H1 (cell line): ENCODE data around the gene ZFP57. TPM values are rescaled to one million over a fixed set of nuclear protein-coding genes. Genes with fewer than 3 reads are reported as not detected.

Experiments
- CTCF ChIA-PET: fragments of 300-600 bp; sonication (Branson Sonifier 250); formaldehyde crosslinking; loops from one replicate; lab custom pipeline; 2021; ENCODE audit not compliant: partially characterized antibody; lab: Charles Lee
- POLR2A ChIA-PET: fragments of 300-600 bp; sonication (Branson Sonifier 250); formaldehyde crosslinking; loops from one replicate; lab custom pipeline; 2021; ENCODE audit warnings: inconsistent platforms; ENCODE audit not compliant: partially characterized antibody; lab: Charles Lee
- DNase-seq, 2 experiments: peaks; one replicate each; pipeline versions ENCODE4 v3.0.0 to v3.0.0-alpha.2; 2010 to 2022; ENCODE audit warnings: low spot score in 2 of 2, low read depth in 1 of 2, mixed read lengths in 1 of 2
- FAIRE-seq: peaks from 2 replicates; lab custom pipeline; 2011; peaks lifted over from hg19 to GRCh38; lab: Jason Lieb, UNC
- H2AFZ ChIP-seq: 2 replicates; pipeline ENCODE4 v1.8.1; 2012; ENCODE audit warnings: low read length, inconsistent platforms
- H2AK5ac ChIP-seq: 2 replicates; pipeline ENCODE4 v1.6.1; 2013; ENCODE audit warnings: low read depth, low read length
- H2BK120ac ChIP-seq: replicated peaks from 2 replicates; pipeline ENCODE3; 2013; ENCODE audit warnings: low read depth, low read length, inconsistent platforms
- H2BK12ac ChIP-seq: 2 replicates; pipeline ENCODE4 v1.6.1; 2013; ENCODE audit warnings: low read depth, low read length
- H2BK15ac ChIP-seq: 2 replicates; pipeline ENCODE4 v1.6.1; 2013; ENCODE audit warnings: low read length
- H2BK20ac ChIP-seq: 2 replicates; pipeline ENCODE4 v1.6.1; 2013; ENCODE audit warnings: low read length
- H2BK5ac ChIP-seq: 2 replicates; pipeline ENCODE4 v1.6.1; 2013; ENCODE audit warnings: low read depth, low read length
- H3K14ac ChIP-seq: 2 replicates; pipeline ENCODE4 v1.6.1; 2013; ENCODE audit warnings: inconsistent platforms; ENCODE audit not compliant: insufficient read length
- H3K18ac ChIP-seq: 2 replicates; pipeline ENCODE4 v1.6.1; 2013; ENCODE audit warnings: low read length; ENCODE audit errors: extremely low read depth
- H3K23ac ChIP-seq: 2 replicates; pipeline ENCODE4 v1.6.1; 2013; ENCODE audit warnings: inconsistent platforms; ENCODE audit not compliant: insufficient read length
- H3K23me2 ChIP-seq: 2 replicates; pipeline ENCODE4 v1.6.1; 2013; ENCODE audit warnings: low read depth, low read length
- H3K27ac ChIP-seq: 2 replicates; pipeline ENCODE4 v1.6.1; 2011; ENCODE audit warnings: low read depth, low read length, inconsistent platforms
- H3K27me3 ChIP-seq, 4 experiments: replicated peaks in 1 of 4; 1 replicate in 1 of 4; 2 replicates in 3 of 4; pipeline versions ENCODE4 v1.6.1 to v1.8.1; 2011 to 2013; ENCODE audit warnings: low read length in 3 of 4, mild to moderate bottlenecking in 3 of 4, inconsistent platforms in 2 of 4, mixed read lengths in 2 of 4, moderate library complexity in 1 of 4; ENCODE audit not compliant: control insufficient read depth in 3 of 4, insufficient read depth in 3 of 4; ENCODE audit errors: extremely low read depth in 1 of 4
- H3K36me3 ChIP-seq, 4 experiments: 2 replicates each; pipeline versions ENCODE4 v1.6.1 to v1.8.1; 2011 to 2013; ENCODE audit warnings: mild to moderate bottlenecking in 4 of 4, low read length in 3 of 4, moderate library complexity in 2 of 4, control low read depth in 1 of 4, inconsistent platforms in 1 of 4; ENCODE audit not compliant: insufficient read depth in 4 of 4, control insufficient read depth in 2 of 4
- H3K4ac ChIP-seq: replicated peaks from 2 replicates; pipeline ENCODE3; 2013; ENCODE audit warnings: low read length, low read depth, mixed read lengths, inconsistent platforms; ENCODE audit not compliant: insufficient read length
- H3K4me1 ChIP-seq, 4 experiments: replicated peaks in 1 of 4; 1 replicate in 1 of 4; 2 replicates in 3 of 4; pipeline versions ENCODE4 v1.6.1 to v1.8.1; 2011 to 2013; ENCODE audit warnings: low read length in 3 of 4, inconsistent platforms in 2 of 4, mixed read lengths in 1 of 4; ENCODE audit not compliant: insufficient read depth in 4 of 4, control insufficient read depth in 3 of 4
- H3K4me2 ChIP-seq, 2 experiments: 2 replicates each; pipeline versions ENCODE4 v1.6.1 to v1.8.1; 2011 to 2013; ENCODE audit warnings: low read depth in 2 of 2, low read length in 2 of 2, control low read depth in 1 of 2, inconsistent platforms in 1 of 2, mild to moderate bottlenecking in 1 of 2; ENCODE audit not compliant: insufficient read depth in 1 of 2
- H3K4me3 ChIP-seq, 4 experiments: fragments of 200-600, 300-600 bp in 1 of 4; sonication (generic), shearing (Covaris generic), sonication (Bioruptor Twin) in 1 of 4; 2 replicates each; pipeline versions ENCODE4 v1.5.1 to v1.8.1; 2011 to 2016; ENCODE audit warnings: low read length in 4 of 4, low read depth in 3 of 4, control low read depth in 2 of 4, inconsistent platforms in 2 of 4, mild to moderate bottlenecking in 2 of 4, mixed read lengths in 1 of 4, moderate library complexity in 1 of 4; ENCODE audit not compliant: insufficient read depth in 2 of 4; ENCODE audit errors: extremely low read depth in 1 of 4
- H3K56ac ChIP-seq: replicated peaks from 2 replicates; pipeline ENCODE3; 2013; ENCODE audit warnings: low read depth, mild to moderate bottlenecking, mixed read lengths, low read length, inconsistent platforms; ENCODE audit not compliant: insufficient read length
- H3K79me1 ChIP-seq: 2 replicates; pipeline ENCODE4 v1.6.1; 2013; ENCODE audit warnings: low read depth, low read length, control low read depth
- H3K79me2 ChIP-seq, 2 experiments: 2 replicates each; pipeline versions ENCODE4 v1.6.1 to v1.8.1; 2012 to 2013; ENCODE audit warnings: low read length in 2 of 2, mild to moderate bottlenecking in 2 of 2, inconsistent platforms in 1 of 2; ENCODE audit not compliant: insufficient read depth in 2 of 2, control insufficient read depth in 1 of 2
- H3K9ac ChIP-seq, 4 experiments: replicated peaks in 1 of 4; 1 replicate in 1 of 4; 2 replicates in 3 of 4; pipeline versions ENCODE4 v1.6.1 to v1.8.1; 2011 to 2013; ENCODE audit warnings: low read depth in 3 of 4, low read length in 3 of 4, control low read depth in 2 of 4, mild to moderate bottlenecking in 2 of 4, moderate library complexity in 2 of 4, inconsistent platforms in 1 of 4; ENCODE audit errors: extremely low read depth in 1 of 4
- H3K9me3 ChIP-seq, 2 experiments: 2 replicates each; pipeline versions ENCODE4 v1.6.1 to v1.8.1; 2012 to 2013; ENCODE audit warnings: mild to moderate bottlenecking in 2 of 2, moderate library complexity in 2 of 2, control low read depth in 1 of 2, inconsistent platforms in 1 of 2, low read depth in 1 of 2, low read length in 1 of 2, mixed read lengths in 1 of 2; ENCODE audit not compliant: insufficient read depth in 2 of 2
- H4K20me1 ChIP-seq, 2 experiments: replicated peaks in 1 of 2; 2 replicates each; pipeline versions ENCODE3 to v1.8.1; 2011 to 2013; ENCODE audit warnings: inconsistent platforms in 2 of 2, low read length in 2 of 2, mild to moderate bottlenecking in 1 of 2; ENCODE audit not compliant: insufficient read depth in 2 of 2, control insufficient read depth in 1 of 2
- H4K5ac ChIP-seq: 2 replicates; pipeline ENCODE4 v1.6.1; 2013; ENCODE audit warnings: low read length, low read depth, mixed read lengths, inconsistent platforms; ENCODE audit not compliant: insufficient read length
- H4K8ac ChIP-seq: 2 replicates; pipeline ENCODE4 v1.8.0; 2013; ENCODE audit warnings: mild to moderate bottlenecking, moderate library complexity, low read length, inconsistent platforms; ENCODE audit not compliant: insufficient read depth; ENCODE audit errors: extremely low read depth
- H4K91ac ChIP-seq: replicated peaks from 2 replicates; pipeline ENCODE3; 2013; ENCODE audit warnings: low read length, mixed read lengths, inconsistent platforms; ENCODE audit not compliant: insufficient read length
- HDAC2 ChIP-seq, 2 experiments: fragments of 300-600 bp in 1 of 2; sonication (generic) in 1 of 2; IDR thresholded peaks; 2 replicates each; pipeline ENCODE4 v1.6.1; 2011 to 2012; ENCODE audit warnings: low read depth in 2 of 2, low read length in 2 of 2, mild to moderate bottlenecking in 2 of 2, moderate library complexity in 2 of 2, borderline replicate concordance in 1 of 2, inconsistent platforms in 1 of 2
- WGBS, 2 experiments: shearing (Covaris generic) in 1 of 2; methylation state at CpG; one replicate each; pipeline versions ENCODE4 v1.1.6 to v1.1.7; 2013 to 2015; ENCODE audit warnings: low lambda C conversion rate in 2 of 2, mixed read lengths in 2 of 2, inconsistent platforms in 1 of 2, low coverage in 1 of 2, missing lambda C conversion rate in 1 of 2; ENCODE audit not compliant: insufficient replicate concordance in 2 of 2, insufficient coverage in 1 of 2, insufficient read length in 1 of 2; ENCODE audit errors: extremely low coverage in 1 of 2, missing lambda C conversion rate in 1 of 2; 5-methylcytosine and 5-hydroxymethylcytosine counted together
- polyA plus RNA-seq, 7 experiments: library from polyadenylated mRNA; depleted of rRNA in 3 of 7; stranded (reverse) in 5 of 7; unstranded in 2 of 7; fragments of >200 nt in 5 of 7; fragments of 200-250 nt in 2 of 7; gene quantifications; 1 replicate in 5 of 7; 2 replicates in 1 of 7; 4 replicates in 1 of 7; pipeline versions ENCODE4 v1.2.1 to v1.2.3, GENCODE V29; 2011 to 2013; ENCODE audit warnings: missing spikeins in 2 of 7, mixed read lengths in 2 of 7
- total RNA-seq: library from RNA; stranded (reverse); fragmentation: NEBNext Ultra II Directional; extraction: Animal tissue kit (Norgen Biotek cat#: 25700); gene quantifications from 2 replicates; pipeline ENCODE4 v1.2.1, GENCODE V29; 2021

ZFP57 gene
- total and polyA plus RNA-seq, 2 of the 8 experiments (the other 6 are each of a cell fraction or from before 2014, with no cell fraction given) = 0.85 to 1.2 TPM

DNA sequence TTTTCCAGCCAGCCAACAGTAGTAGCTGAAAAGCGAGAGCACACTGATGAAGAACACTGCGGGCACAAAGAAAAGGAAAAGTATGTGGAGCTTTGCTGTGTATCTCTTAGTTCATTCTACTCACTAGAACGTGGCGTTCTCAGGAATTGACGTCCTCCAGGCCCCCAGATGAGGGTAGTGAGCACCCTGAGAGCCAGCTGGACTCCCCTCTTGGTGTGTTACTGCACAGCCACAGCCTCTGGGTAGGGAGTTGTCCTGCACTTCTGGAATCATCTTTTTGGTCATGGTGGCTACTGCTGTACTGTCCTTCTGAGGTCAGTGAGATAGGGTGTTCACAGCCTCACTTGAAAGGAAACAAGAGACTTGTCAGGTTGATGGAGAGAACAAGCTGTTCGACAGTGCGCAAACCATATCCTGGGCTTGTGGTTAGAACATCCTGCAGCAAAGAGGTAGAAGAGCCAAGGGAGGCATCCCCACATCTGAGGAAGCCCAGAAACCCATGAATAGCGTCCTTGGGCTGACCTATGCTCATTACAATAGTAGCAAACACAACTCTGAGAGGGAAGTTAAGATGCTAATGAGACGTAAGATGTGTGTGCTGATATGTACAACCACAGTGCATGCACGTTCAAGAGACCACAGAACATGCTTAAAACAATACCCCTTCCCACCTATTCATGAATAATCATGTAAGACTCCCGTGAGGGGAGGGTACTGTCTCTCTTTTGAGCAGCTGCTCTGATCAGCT is 27.7 kb upstream of the ZFP57 start:
- WGBS, 2 experiments = 79% methylated on average over 11 of the region's 11 CpGs; no CpG with 5 or more reads in 1 of the 2 experiments

More for the DNA sequence above, 27.7 kb upstream of the ZFP57 start:
- Histone ChIP-seq H4K8ac (no peak overlapping the region), H3K56ac (no peak overlapping the region), H3K4me1 (no peaks in the 10 kb centered on the region), H2AK5ac (no peak overlapping the region), H3K9me3 (no peaks in the 10 kb centered on the region), H3K14ac (no peak overlapping the region), H2AFZ (no peak overlapping the region), H3K27me3 (no peaks in the 10 kb centered on the region), H3K27ac (no peak overlapping the region), H2BK5ac (no peak overlapping the region), H3K9ac (no peak overlapping the region), H2BK120ac (no peak overlapping the region), H3K4me2 (no peak overlapping the region), H3K23ac (no peak overlapping the region), H3K4ac (no peak overlapping the region), H3K18ac (no peak overlapping the region), H4K20me1 (no peaks in the 10 kb centered on the region), H4K5ac (no peak overlapping the region), H4K91ac (no peak overlapping the region), H3K79me1 (no peaks in the 10 kb centered on the region), H3K4me3 (no peak overlapping the region), H3K36me3 (no peaks in the 10 kb centered on the region), H3K23me2 (peaks cover 1% of the 10 kb centered on the region; the same call in 1 of the 2 replicates), H3K79me2 (no peaks in the 10 kb centered on the region), H2BK15ac (no peak overlapping the region)
- ChIA-PET CTCF (interaction anchor here (0.7 to 3.4 kb wide), 10 partner anchors 12 to 301 kb away, joined by 3 to 18 read pairs (median 7); no protein-coding TSS in a partner anchor), POLR2A (no interaction called here)
- DNase-seq (no peak), FAIRE-seq (no peak)
- TF ChIP-seq HDAC2 (IDR thresholded peaks at IDR 0.05; ENCODE audit: borderline replicate concordance in 1 of 2, low read depth in 2 of 2, low read length in 2 of 2) = no peak
- TF ChIP-seq, all 59 proteins: peak for 0
- Histone ChIP-seq H2BK20ac (no peak overlapping the region), H2BK12ac (no peak overlapping the region)
